GM21360 (cell line): ENCODE data around the gene FANCE.

Experiments used
- ATAC-seq: cut with Tn5 transposase; IDR thresholded peaks from one replicate; pipeline ENCODE4 v1.9.1; 2021; ENCODE audit warnings: mild to moderate bottlenecking, moderate library complexity; ENCODE audit not compliant: unreplicated experiment

Gene FANCE

DNA sequence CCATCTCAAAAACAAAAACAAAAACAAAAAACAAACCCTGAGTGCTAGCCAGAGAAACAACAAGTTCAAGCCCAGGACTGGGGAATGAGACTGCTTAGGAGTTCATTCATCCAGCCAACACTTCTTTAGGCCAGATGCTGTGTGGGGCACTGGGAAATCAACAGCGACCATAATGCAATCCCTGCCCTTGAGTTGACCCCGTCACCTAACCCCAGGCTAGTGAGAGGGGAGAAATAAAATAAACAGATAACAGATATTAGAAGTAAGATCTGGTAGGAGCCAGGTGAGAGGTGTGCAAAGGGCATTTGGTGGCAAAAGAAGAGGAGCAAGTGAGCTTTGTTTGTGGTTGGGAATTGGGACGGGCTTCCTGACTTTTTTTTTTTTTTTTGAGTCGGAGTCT is 11.2 kb downstream of the FANCE start:
- no peak for ATAC-seq

GRCh38 chr6:35465646-35466045 is 13.5 kb downstream of the FANCE start:
- no peak for ATAC-seq

- ATAC-seq, result peak; percentile 92
Observed at GRCh38 chr6:35468181-35468979, 16.2 kb downstream of the FANCE start, which contains the start of gene RPL10A. TSS of gene RPL10A (plus strand) at chr6:35468401. CDS start at chr6:35468435, 34 bp downstream.

DNA sequence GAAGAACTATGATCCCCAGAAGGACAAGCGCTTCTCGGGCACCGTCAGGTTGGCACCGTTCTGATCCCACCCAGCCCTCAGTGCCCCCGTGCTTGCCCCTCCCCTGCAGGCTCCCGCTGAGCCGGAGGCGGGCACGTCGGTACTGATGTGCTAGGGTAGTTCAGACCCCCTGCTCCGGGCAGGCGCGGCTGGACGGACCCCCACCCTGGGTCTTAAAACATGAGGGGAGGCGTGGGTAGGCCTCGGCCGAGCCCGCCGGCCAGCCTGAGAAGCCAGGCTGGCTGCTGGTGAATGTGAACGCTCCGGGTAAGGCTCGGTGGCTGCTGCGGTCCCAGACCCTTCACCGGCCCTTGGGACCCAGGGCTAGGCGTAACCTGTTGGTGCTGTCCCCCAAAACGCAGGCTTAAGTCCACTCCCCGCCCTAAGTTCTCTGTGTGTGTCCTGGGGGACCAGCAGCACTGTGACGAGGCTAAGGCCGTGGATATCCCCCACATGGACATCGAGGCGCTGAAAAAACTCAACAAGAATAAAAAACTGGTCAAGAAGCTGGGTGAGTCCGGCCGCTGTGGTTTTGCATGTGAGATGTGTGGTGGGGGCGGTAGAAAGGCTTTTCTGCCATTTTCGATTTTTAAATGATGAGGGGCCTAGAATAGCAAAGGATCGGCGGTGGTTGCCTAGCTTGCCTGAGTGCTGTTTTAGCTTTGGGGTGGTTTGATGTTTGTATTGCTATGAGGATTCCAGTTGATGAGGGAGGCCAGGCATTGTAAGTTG is 17.0 kb downstream of the FANCE start:
- ATAC-seq, result no peak

GRCh38 chr6:35469751-35470662 is 17.9 kb downstream of the FANCE start:
- ATAC-seq, result no peak

GRCh38 chr6:35470663-35471120 is 18.6 kb downstream of the FANCE start:
- no peak for ATAC-seq

GRCh38 chr6:35471836-35472345 is 19.8 kb downstream of the FANCE start:
- ATAC-seq, result no peak

DNA sequence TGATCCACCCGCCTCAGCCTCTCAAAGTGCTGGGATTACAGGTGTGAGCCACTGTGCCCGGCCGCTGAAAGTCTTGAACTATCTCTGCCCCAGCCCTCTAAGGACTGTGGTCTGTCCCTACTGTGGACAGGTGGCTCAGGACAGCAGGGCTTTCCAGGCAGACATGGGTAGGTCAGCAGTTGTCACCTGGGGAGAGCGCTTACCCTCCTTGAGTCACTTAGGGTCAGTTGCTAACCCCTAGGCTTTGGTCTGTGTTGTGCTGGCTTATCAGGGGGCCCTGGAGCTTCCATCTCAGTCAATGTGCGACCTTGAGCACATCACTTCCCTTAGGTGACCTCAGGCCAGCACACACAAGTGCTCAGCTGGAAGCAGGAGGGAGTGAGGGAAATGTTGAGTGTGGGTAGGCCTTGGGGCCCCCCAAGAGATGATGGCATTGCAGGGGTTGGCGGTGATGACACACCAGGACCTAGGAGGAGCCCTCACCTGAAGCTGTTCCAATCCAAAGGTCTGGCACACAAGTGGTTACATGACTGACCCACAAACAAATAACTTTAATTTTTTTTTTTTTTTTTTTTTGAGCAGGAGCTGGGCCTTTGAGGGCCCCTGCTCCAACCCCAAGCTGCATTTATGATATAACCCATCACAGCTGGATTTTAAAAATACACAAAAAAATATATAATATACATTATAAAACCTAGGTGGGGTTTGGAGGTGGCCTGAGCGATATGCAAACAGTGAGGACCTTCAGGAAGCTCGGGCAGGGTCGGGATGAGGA is 21.1 kb downstream of the FANCE start:
- no peak for ATAC-seq

DNA sequence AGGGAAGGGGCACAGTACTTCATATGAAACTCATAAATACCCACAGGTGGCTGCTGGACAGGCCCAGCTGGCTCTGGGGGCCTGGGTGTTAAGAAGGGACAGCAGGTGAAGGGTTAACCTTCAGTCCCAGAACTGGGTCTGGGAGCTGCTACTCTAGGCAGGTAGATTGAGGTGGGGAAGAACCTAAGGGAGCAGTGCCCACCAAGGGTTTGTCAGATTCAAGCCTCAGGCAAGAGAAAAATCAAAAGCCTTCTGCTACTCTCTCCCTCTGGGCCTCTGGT is 21.7 kb downstream of the FANCE start:
- ATAC-seq, result no peak

- no peak for ATAC-seq
Observed at GRCh38 chr6:35474131-35474941, 22.2 kb downstream of the FANCE start.

DNA sequence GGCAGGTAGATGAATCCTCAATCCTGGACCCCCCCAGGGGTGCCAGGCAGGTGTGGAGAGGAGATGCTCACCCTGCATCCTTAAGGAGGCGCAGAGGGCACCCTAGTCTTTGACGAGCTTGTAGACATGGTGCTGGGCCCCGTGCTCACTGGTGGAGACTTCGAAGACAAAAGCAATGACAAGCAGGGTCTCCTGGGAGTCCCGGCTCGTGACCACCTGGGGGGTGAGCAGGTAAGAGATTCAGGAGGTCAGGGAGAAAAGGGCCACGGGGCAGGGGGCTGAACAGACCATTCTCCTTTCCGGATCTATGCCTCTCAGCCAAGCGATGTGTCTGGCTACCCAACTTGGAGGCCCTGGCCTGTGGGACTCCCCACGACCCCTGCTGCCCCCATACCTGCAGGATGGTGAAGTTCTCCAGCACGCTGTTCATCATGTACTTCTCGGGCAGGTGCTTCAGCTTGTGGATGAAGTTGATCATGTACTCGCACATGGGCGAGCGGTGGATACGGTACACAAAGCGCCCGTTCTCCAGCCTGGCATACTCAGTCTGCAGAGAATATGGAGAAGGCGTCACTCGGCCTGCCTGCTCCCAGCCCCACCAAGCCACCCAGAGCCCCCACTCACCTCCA is 22.9 kb downstream of the FANCE start:
- ATAC-seq, result no peak

- ATAC-seq, result no peak
Observed at GRCh38 chr6:35475573-35475972, 23.4 kb downstream of the FANCE start.

DNA sequence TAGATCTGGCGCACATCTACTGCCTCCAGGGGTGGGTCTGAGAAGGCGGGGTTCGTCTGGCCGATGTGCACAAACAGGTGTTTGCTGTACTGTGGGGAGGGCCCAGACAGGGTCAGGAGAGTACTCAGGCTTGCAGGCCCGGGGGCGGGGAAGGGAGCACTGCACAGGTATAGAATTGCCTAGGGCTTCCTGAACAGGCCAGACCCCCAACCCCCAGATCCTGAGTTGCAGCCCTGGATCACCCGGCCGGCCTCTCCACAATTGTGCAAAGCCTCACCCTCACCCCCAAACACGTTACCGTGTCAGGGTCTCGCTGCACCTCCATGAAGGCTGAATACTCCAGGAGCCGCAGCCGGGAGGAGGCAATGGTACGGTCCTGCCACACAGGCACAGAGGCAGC is 23.9 kb downstream of the FANCE start:
- no peak for ATAC-seq

DNA sequence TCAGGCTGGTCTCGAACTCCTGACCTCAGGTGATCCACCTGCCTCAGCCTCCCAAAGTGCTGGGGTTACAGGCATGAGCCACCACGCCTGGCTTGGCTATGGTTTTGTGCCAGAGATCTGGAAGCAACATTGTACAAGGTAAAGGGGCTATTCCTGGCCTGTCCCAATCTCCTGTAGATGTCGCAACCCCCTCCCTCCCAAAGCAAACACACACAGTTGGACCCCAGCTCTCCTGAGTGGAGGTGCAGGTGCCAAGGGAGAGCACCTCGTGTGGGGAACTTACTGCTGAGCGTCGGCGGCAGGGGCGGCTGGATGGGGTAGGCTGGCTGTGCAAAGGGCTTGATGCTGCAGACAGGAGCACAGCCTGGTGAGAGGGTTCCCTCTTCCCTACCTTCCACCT is 24.9 kb downstream of the FANCE start:
- no peak for ATAC-seq

- no peak for ATAC-seq
Observed at GRCh38 chr6:35477551-35478179, 25.5 kb downstream of the FANCE start.

GRCh38 chr6:35478259-35478658 is 26.1 kb downstream of the FANCE start:
- ATAC-seq, result no peak

DNA sequence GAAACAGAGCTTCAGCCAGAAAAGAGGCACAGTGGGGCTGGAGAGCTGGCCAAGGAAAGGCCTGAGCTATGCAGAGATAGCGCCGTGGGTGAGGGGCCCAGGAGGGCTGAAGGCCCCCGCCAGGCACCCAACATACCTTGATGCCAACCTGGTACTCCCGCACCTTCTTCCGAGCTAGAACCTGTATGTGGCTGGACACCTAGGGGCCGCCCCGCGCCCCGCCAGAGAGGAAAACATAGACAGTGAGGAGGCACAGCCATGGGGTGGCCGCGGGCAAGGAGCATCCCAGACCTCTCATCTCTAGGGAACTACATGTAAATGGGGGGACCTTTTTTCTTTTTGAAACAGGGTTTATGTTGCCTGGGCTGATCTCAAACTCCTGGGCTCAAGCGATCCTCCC is 28.0 kb downstream of the FANCE start:
- ATAC-seq, result no peak

- ATAC-seq, result no peak
Observed at GRCh38 chr6:35481226-35481625, 29.1 kb downstream of the FANCE start.

DNA sequence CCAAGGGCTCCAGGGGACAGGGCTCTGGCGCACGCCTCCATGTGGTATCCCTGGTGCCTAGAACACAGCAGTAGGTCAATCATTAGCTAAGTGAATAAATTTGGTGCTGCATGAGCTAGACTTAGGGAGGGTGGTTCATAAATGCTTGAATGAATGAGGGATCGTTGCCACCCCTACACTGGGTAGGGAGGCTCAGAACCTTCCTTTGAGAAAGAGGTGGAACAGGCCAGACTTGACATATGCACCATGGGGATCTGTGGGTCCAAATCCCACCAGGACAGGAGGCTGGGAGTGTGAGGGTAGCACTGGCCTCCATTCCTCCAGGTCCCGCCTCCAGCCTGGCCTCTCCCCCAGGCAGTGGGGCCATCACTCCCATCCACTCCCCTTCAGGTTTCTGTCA is 30.9 kb downstream of the FANCE start:
- ATAC-seq, result no peak
